K562 (cell line): ENCODE results near the gene NCKAP1.

Experiments
- CBX1 ChIP-seq: sonication (generic); IDR thresholded peaks from 2 replicates; pipeline ENCODE4 v1.6.1; 2016; ENCODE audit warnings: antibody characterized with exemption, low read depth, mild to moderate bottlenecking
- CBX3 ChIP-seq, 2 experiments: IDR thresholded peaks; 1 replicate in 1 of 2; 2 replicates in 1 of 2; pipeline ENCODE4 v1.6.1; 2012; ENCODE audit warnings: inconsistent platforms in 2 of 2, low read length in 2 of 2, borderline replicate concordance in 1 of 2, control low read depth in 1 of 2
- HLTF ChIP-seq: fragments of 450-650 bp; IDR thresholded peaks from 2 replicates; pipeline ENCODE4 v1.6.1; 2016
- NR3C1 ChIP-seq: sonication (generic); formaldehyde crosslinking; IDR thresholded peaks from 2 replicates; pipeline ENCODE4 v1.8.1; 2022; ENCODE audit warnings: missing genetic modification reagents
- POLR2AphosphoS5 ChIP-seq: IDR thresholded peaks from 2 replicates; pipeline ENCODE4 v1.6.1; 2011; ENCODE audit warnings: mild to moderate bottlenecking, low read depth, low read length, moderate library complexity; ENCODE audit not compliant: control insufficient read depth, insufficient read depth
- RCOR1 ChIP-seq, 2 experiments: IDR thresholded peaks; 2 replicates each; pipeline ENCODE4 v1.6.1; 2012; ENCODE audit warnings: low read depth in 2 of 2, low read length in 2 of 2, borderline replicate concordance in 1 of 2, improper control_type of control experiment in 1 of 2
- SREBF2 ChIP-seq: sonication (generic); formaldehyde crosslinking; IDR thresholded peaks from 2 replicates; pipeline ENCODE4 v1.4.0; 2020; ENCODE audit warnings: mild to moderate bottlenecking, missing genetic modification reagents
- TAF1 ChIP-seq: IDR thresholded peaks from 2 replicates; pipeline ENCODE4 v1.6.1; 2011; ENCODE audit warnings: mild to moderate bottlenecking, low read length, moderate library complexity; ENCODE audit not compliant: insufficient read depth, control insufficient read depth, severe bottlenecking; ENCODE audit errors: extremely low read depth
- ZNF766 ChIP-seq: fragments of 200-800 bp; sonication (Bioruptor generic); conservative IDR thresholded peaks from 2 replicates; pipeline ENCODE4 v1.6.1; 2016; ENCODE audit warnings: missing genetic modification characterization, missing compliant biosample characterization
- TF ChIP-seq, protein P1 (sequence below), 3 experiments: IDR thresholded peaks in 2 of 3; conservative IDR thresholded peaks in 1 of 3; 2 replicates each; pipeline ENCODE4 v1.5.1; 2011 to 2012; ENCODE audit warnings: low read length in 3 of 3, mild to moderate bottlenecking in 3 of 3, control low read depth in 2 of 3, improper control_type of control experiment in 1 of 3, inconsistent platforms in 1 of 3, low read depth in 1 of 3, mixed read lengths in 1 of 3, moderate library complexity in 1 of 3; ENCODE audit not compliant: insufficient read depth in 2 of 3

DNA sequence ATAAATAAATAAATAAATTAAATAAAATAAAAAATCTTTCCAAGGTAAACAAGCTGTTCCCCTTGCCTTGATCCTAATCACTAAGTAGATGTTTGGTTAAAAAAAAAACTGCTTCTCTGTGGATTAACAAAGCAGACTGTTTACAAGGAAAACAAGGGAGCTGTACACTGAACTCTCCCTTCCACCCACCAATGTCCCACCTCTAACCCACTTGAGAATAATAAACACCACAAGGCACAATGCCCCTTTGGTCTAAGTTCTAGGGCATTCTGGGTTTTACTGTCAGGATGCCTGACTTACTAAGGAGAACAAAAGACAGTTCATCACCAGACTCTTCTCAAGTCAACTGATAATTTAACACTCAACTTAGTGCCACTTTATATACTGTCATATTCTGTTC, 83.5 kb downstream of the NCKAP1 start:
- TF ChIP-seq ZNF766 (CRISPR knock-in tag) (no peak), RCOR1 (IDR thresholded peaks at IDR 0.05; ENCODE audit: borderline replicate concordance in 1 of 2, low read depth in 2 of 2, low read length in 2 of 2) (no peak), SREBF2 (no peak), TAF1 (no peak), NR3C1 (no peak), CBX3 (IDR thresholded peaks at IDR 0.05; ENCODE audit: borderline replicate concordance in 1 of 2, low read length in 2 of 2) (no peak), CBX1 (no peak), HLTF (no peak), POLR2AphosphoS5 (no peak)
- TF ChIP-seq, protein P1, sequence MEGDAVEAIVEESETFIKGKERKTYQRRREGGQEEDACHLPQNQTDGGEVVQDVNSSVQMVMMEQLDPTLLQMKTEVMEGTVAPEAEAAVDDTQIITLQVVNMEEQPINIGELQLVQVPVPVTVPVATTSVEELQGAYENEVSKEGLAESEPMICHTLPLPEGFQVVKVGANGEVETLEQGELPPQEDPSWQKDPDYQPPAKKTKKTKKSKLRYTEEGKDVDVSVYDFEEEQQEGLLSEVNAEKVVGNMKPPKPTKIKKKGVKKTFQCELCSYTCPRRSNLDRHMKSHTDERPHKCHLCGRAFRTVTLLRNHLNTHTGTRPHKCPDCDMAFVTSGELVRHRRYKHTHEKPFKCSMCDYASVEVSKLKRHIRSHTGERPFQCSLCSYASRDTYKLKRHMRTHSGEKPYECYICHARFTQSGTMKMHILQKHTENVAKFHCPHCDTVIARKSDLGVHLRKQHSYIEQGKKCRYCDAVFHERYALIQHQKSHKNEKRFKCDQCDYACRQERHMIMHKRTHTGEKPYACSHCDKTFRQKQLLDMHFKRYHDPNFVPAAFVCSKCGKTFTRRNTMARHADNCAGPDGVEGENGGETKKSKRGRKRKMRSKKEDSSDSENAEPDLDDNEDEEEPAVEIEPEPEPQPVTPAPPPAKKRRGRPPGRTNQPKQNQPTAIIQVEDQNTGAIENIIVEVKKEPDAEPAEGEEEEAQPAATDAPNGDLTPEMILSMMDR (IDR thresholded peaks at IDR 0.05 in 2 of 3, conservative IDR thresholded peaks at IDR 0.05 in 1 of 3; ENCODE audit: insufficient read depth in 2 of 3, low read depth in 1 of 3, low read length in 3 of 3), result no peak
